K562 (cell line): ENCODE data around the gene KCTD13. TPM values are rescaled to one million over a fixed set of nuclear protein-coding genes. Genes with fewer than 3 reads are reported as not detected.

Experiments
- E2F6 ChIP-seq, 2 experiments: IDR thresholded peaks; 2 replicates each; pipeline ENCODE4 v1.6.1; 2011; ENCODE audit warnings: borderline replicate concordance in 1 of 2, control low read depth in 1 of 2, low read depth in 1 of 2, low read length in 1 of 2, mild to moderate bottlenecking in 1 of 2, mixed read lengths in 1 of 2, moderate library complexity in 1 of 2; ENCODE audit not compliant: insufficient read depth in 1 of 2, insufficient read length in 1 of 2, poor library complexity in 1 of 2, severe bottlenecking in 1 of 2; ENCODE audit errors: extremely low read depth in 1 of 2
- GTF2A2 ChIP-seq: IDR thresholded peaks from 2 replicates; pipeline ENCODE4 v1.6.1; 2016; ENCODE audit warnings: mild to moderate bottlenecking, missing genetic modification characterization, missing compliant biosample characterization
- GTF3C2 ChIP-seq: IDR thresholded peaks from 3 replicates; pipeline ENCODE4 v1.6.1; 2011; ENCODE audit warnings: borderline replicate concordance, mild to moderate bottlenecking, moderate library complexity; ENCODE audit not compliant: insufficient read length; ENCODE audit errors: extremely low read depth
- NONO ChIP-seq, 2 experiments: fragments of 200-400 bp in 1 of 2; fragments of 450-650 bp in 1 of 2; formaldehyde crosslinking in 1 of 2; IDR thresholded peaks; 2 replicates each; pipeline ENCODE4 v1.6.1; 2017; ENCODE audit warnings: low read depth in 2 of 2, mild to moderate bottlenecking in 2 of 2, moderate library complexity in 2 of 2, low read length in 1 of 2
- NR2C2 ChIP-seq, 2 experiments: fragments of 200-800 bp in 1 of 2; sonication (Bioruptor generic) in 1 of 2; sonication (generic) in 1 of 2; formaldehyde crosslinking in 1 of 2; IDR thresholded peaks; 2 replicates each; pipeline versions ENCODE4 v1.6.1 to v1.8.0; 2016 to 2022; ENCODE audit warnings: mild to moderate bottlenecking in 1 of 2, missing compliant biosample characterization in 1 of 2, missing genetic modification characterization in 1 of 2, missing genetic modification reagents in 1 of 2
- PHTF2 ChIP-seq: fragments of 250-450 bp; sonication (Bioruptor Pico); IDR thresholded peaks from 2 replicates; pipeline ENCODE4 v1.5.0; 2021; ENCODE audit warnings: mild to moderate bottlenecking
- POLR3A ChIP-seq: IDR thresholded peaks from 2 replicates; pipeline ENCODE4 v1.6.1; 2011; ENCODE audit warnings: borderline replicate concordance, mild to moderate bottlenecking, moderate library complexity; ENCODE audit not compliant: insufficient read length, insufficient read depth; ENCODE audit errors: extremely low read depth
- SFPQ ChIP-seq: fragments of 200-400 bp; formaldehyde crosslinking; IDR thresholded peaks from 2 replicates; pipeline ENCODE4 v1.6.1; 2017; ENCODE audit warnings: mild to moderate bottlenecking, low read depth, low read length, moderate library complexity
- SIN3A ChIP-seq, 2 experiments: fragments of 150-350 bp in 1 of 2; IDR thresholded peaks; 2 replicates each; pipeline ENCODE4 v1.6.1; 2011 to 2016; ENCODE audit warnings: borderline replicate concordance in 2 of 2, low read depth in 2 of 2, low read length in 2 of 2, mild to moderate bottlenecking in 2 of 2, moderate library complexity in 2 of 2; ENCODE audit not compliant: control insufficient read depth in 1 of 2
- SRSF1 ChIP-seq: fragments of 200-400 bp; formaldehyde crosslinking; IDR thresholded peaks from 2 replicates; pipeline ENCODE4 v1.6.1; 2017; ENCODE audit warnings: mild to moderate bottlenecking, low read depth, low read length, moderate library complexity
- ZBTB7A ChIP-seq: IDR thresholded peaks from 2 replicates; pipeline ENCODE4 v1.6.1; 2011; ENCODE audit warnings: low read depth, mild to moderate bottlenecking, low read length, moderate library complexity, borderline replicate concordance; ENCODE audit not compliant: control insufficient read depth
- ZBTB9 ChIP-seq: fragments of 450-650 bp; formaldehyde crosslinking; IDR thresholded peaks from 2 replicates; pipeline ENCODE4 v1.4.0; 2020; ENCODE audit warnings: mild to moderate bottlenecking, moderate library complexity
- ZNF134 ChIP-seq: fragments of 250-450 bp; sonication (Bioruptor Pico); conservative IDR thresholded peaks from 2 replicates; pipeline ENCODE4 v1.4.0; 2020
- ZNF212 ChIP-seq: fragments of 450-650 bp; formaldehyde crosslinking; IDR thresholded peaks from 2 replicates; pipeline ENCODE4 v1.4.0; 2020; ENCODE audit warnings: mild to moderate bottlenecking
- ZNF444 ChIP-seq: fragments of 250-450 bp; sonication (Bioruptor Pico); IDR thresholded peaks from 2 replicates; pipeline ENCODE4 v1.4.0; 2020; ENCODE audit warnings: mild to moderate bottlenecking, moderate library complexity
- ZNF445 ChIP-seq: fragments of 250-450 bp; sonication (Bioruptor Pico); IDR thresholded peaks from 2 replicates; pipeline ENCODE4 v1.4.0; 2020; ENCODE audit warnings: low read depth, mild to moderate bottlenecking, moderate library complexity
- ZNF586 ChIP-seq: fragments of 450-650 bp; formaldehyde crosslinking; conservative IDR thresholded peaks from 2 replicates; pipeline ENCODE4 v1.4.0; 2020; ENCODE audit warnings: mild to moderate bottlenecking, moderate library complexity
- polyA plus RNA-seq, 8 experiments: library from polyadenylated mRNA; depleted of rRNA in 4 of 8; stranded (reverse) in 5 of 8; unstranded in 3 of 8; fragments of >200 nt; fragmentation: Nextera tagmentation in 2 of 8; fragmentation: Illumina TruSeq in 1 of 8; extraction: Ambion mirVana in 2 of 8; extraction: Trizol in 1 of 8; gene quantifications; 2 replicates each; pipeline versions ENCODE4 v1.2.1 to v1.2.3, GENCODE V29; 2011 to 2014; ENCODE audit warnings: inconsistent platforms in 1 of 8, missing spikeins in 1 of 8
- total RNA-seq, 7 experiments: library from RNA; depleted of rRNA in 6 of 7; stranded (reverse); fragments of >200 nt in 6 of 7; fragmentation: Illumina TruSeq in 2 of 7; extraction: Trizol in 2 of 7; gene quantifications; 2 replicates each; pipeline versions ENCODE4 v1.2.1 to v1.2.3, GENCODE V29; 2011 to 2021; ENCODE audit warnings: low replicate concordance in 1 of 7

KCTD13 gene
- total and polyA plus RNA-seq, 9 of the 15 experiments (the other 6 are each of a cell fraction or from before 2014, with no cell fraction given): 1.0 to 20.6 (median 9.8) TPM

- TF ChIP-seq SIN3A (IDR thresholded peaks at IDR 0.05; ENCODE audit: borderline replicate concordance in 2 of 2, control insufficient read depth in 1 of 2, low read depth in 2 of 2, low read length in 2 of 2) (0 out of 4 replicates have a peak, but pooled peaks of 1 of the 2 experiments have one; percentile 30), SRSF1 (no peak), ZNF444 (CRISPR knock-in tag) (no peak), ZNF586 (CRISPR knock-in tag) (no peak), GTF2A2 (tag) (no peak), ZNF212 (no peak), PHTF2 (CRISPR knock-in tag) (no peak), ZBTB7A (peak; percentile 79; the same call in 1 of the 2 replicates), E2F6 (IDR thresholded peaks at IDR 0.05; ENCODE audit: borderline replicate concordance in 1 of 2, extremely low read depth in 1 of 2, insufficient read depth in 1 of 2, insufficient read length in 1 of 2, low read depth in 1 of 2, low read length in 1 of 2, poor library complexity in 1 of 2, severe bottlenecking in 1 of 2) (peak in 1 of 2 experiments; percentile 12), ZBTB9 (CRISPR knock-in tag) (no peak), NONO (IDR thresholded peaks at IDR 0.05; ENCODE audit: low read depth in 2 of 2, low read length in 1 of 2) (no peak), SFPQ (no peak), POLR3A (no peak), GTF3C2 (no peak), NR2C2 (CRISPR knock-in tag; IDR thresholded peaks at IDR 0.05) (no peak; the same call in 1 of the 2 replicates), NR2C2 (tag; IDR thresholded peaks at IDR 0.05) (0 out of 2 replicates have a peak, but pooled peaks have one; percentile 30), ZNF445 (CRISPR knock-in tag) (no peak), ZNF134 (CRISPR knock-in tag) (no peak)
These were observed 48.5 kb upstream of the KCTD13 start (continued) for GRCh38 chr16:29974291-29975133.
